ENCODE results near the gene COL5A2.

The COL5A2 gene

DNA sequence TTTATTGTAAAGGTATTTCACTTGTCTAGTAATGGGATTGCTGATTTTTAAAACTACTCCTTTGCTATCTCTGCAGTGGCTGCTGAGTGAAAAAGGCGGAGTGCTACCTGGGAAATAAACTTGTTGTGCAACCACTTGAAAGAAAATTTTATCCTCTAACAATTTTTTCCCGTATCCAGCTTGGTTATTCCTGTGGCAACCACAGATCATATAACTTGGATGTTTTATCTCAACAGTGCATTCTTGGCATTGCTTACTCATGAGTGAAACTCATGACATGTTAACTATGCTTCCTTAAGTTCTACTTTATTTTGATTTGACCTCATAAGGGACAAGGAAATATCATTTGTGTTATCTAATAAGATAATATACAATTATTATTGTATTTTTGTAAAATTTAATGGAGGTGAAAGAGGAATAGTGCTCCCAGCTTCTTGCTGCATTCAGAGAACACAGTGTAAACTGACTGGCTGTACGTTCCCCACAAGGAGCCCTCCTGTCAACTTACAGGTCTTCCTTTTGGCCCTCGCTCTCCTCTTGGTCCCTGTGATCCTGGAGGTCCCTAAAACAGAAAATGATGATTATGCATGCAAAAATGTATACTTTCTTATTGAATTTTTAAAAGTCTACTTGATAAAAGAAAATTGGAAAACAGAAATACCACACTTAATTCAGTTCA, 82.7 kb downstream of the COL5A2 start:
- no peak for DNase-seq

DNA sequence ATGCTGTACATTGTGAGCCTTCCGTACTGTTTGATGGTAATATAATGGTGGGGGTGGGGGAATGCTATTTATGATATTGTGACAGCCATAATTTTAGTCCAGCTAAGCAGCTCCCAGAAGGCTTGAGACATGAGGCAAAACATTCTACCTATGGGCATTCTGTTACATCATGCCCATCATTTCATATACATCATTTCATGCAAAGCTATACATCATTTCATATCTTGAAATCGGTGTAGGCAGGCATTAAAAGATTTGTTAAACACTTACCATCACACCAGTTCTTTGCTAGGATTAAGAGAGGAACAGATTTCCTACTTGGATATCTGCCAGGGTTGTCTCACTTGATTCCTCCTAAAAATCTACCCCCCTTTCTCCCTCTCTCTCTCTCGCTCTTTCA, 84.5 kb downstream of the COL5A2 start:
- DNase-seq, result no peak

DNA sequence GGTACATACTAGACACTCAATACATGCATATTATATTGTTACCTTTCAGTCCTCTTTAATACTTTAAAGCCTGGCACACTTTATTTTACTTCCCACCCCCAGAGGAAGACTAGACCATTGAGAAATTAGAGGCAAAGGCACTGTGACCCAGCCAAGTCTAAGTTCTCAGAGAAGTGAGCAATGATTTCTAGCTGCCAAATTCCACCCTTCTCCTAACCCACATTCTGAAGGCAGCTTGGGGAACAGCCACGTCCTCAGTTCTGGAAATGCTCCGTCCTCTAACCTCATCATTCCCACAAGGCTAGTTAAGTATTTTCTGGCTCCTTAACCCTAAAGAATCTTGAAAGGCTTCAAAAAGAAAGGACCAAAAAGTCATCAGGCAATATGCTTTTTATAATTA, 86.6 kb downstream of the COL5A2 start:
- no peak for DNase-seq

DNA sequence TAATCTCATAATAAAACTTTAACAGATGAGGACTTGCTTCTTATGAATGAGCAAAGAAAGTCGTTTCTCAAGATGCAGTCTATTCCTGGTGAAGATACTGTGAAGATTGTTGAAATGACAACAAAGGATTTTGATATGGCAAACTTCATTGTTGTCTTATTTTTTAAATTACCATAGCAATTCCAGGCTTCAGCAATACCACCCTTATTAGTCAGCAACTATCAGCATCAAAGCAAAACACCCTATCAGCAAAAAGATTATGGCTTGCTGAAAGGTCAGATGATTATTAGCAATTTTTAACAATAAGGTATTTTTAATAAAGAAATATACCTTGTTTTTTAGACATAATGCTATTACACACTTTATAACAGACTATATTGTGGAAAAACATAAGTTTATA, 88.3 kb downstream of the COL5A2 start:
- DNase-seq, result no peak

DNA sequence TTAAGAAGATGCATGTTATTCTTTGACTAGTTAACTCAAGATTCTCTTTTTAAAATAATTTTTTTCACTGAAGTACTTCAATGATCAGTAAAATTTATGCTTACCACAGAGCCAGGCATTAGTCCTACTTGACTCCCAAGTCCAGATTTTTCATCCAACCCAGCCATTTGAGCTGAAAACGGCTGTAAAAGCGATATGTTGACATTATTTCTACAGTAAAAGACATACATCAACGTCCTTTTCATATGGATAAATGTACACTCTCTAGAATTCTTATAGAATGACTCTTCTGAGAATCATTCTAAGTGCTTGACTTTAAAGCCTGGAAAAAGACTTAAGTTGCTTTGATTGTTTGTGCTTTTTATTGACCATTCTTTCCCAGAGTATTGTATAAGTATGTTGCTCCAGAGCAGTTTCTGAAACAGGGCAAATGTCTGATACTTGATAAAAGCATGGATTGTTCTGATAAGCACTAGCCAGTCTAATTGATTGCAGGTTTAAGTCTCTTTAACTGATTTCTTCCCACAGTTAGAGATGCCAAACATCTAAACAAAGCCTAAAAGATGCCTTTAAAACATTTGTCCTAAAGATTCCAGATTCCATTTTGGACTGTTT, 90.9 kb downstream of the COL5A2 start:
- no peak for DNase-seq

DNA sequence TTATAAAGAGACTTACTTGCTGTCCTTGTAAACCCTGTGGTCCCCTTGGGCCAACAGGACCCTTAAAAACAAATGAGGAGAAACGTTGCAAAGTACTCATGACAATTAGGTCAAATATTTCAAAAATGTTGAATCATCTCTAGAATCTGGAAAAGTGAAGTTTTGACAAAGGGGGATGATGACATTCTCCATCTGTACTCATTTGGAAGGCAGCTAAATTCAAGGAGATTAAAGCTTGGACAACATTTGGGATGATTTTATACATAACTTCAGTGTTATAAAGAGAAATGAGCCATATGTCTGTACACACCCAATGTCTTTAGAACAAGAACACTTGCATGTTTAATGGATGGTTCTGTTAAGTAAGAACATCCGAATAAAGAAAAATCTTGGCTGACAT, 92.9 kb downstream of the COL5A2 start:
- DNase-seq, result peak in 1 of 2 donors; percentile 27

DNA sequence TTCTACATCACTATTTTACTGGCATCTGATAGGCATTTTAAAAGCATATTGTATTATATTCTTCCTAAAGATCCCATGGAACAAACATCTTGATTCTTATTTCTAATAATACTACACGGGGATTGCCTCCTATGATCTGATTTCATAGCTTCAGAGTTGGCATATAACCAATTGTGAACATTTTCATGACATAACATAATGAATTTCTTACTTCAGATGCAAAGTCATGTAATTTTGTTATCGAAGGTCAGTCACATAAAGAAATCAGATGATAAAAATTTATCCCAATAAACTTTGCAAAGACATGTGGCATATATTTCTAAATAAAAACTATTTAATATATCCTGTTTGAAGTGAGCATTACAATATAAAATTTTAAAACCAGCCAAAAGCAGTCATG, 93.3 kb downstream of the COL5A2 start:
- DNase-seq, result no peak

DNA sequence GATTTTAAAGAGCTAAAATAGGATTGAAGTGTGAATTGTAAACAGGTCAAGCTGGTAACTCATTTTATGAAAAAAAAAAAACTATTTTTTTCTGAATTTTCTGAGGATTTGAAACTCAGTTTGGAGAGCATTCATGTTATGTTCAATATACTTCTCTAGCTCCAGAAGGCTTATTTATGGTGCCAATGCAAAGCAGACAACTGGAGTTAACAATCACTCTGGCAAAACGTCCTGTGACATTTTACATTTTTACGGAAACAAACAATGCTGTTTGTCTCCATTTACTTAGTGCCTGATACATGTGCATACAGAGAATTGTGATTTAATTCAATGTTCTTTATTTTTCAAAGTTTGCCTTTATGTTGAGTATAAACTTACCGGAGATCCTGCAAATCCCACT, 96.0 kb downstream of the COL5A2 start:
- DNase-seq, result no peak

DNA sequence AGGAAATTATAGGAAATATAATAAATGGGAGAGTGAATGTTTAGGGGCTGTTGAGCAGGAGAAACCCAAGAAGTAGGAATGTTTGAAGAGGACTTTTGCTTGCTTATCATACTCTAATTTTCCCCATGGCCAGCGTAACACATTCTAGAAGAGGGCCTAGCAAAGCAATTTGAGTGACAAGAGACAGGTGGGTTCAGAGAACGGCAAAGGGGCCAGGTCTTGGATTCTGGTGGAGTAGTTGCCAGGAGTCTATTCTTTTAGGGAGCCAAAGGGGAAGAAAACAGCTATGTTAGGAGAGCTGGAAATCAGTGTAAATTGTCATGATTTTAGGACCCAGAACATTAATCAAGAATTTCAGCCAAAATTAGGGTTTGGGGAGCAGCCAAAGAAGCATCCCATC, 96.5 kb downstream of the COL5A2 start:
- DNase-seq, result no peak

DNA sequence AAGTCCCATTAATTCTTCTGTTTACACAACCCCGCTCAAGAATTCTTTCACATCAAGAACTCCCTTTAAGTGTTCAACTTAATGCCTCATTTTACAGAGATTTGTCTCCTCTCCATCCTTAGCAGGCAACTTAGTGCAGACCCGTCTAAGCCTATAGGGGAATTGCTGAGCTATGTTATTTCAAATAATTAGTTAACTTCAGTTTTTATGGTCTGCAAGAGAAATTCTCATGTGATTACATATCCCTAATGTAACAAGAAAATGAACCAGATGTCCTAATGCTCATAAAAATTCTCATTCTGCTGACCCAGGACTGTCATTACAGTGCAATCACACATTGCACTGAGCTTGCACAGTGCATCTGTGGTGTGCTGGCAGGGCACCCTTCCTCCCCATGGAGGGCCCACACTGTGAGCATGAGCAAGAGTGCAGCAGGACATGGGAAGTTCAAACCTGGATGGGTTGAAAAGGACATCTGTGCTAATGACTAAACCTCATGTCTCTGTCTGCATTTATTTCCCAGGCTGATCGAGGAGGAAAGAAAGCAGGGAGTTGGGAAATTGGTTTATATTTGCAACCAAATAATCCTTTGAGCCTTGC, 97.1 kb downstream of the COL5A2 start:
- DNase-seq, result no peak

DNA sequence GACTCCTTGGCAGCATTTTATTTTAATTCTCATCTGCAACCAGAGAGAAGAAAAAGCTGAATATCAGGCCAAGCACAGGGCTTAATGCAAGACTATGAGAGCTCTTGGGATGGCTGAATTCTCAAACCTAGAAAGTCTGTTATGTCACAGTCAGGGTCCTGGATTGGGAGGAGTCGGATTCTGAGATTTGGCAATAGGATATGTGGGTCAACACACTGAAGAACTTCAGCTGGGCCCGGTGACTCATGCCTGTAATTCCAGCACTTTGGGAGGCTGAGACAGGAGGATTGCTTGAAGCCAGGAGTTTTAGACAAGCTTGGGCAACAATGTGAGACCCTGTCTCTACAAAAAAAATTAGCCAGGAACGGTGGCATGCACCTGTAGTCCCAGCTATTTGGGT, 103.0 kb downstream of the COL5A2 start:
- DNase-seq, result no peak

DNA sequence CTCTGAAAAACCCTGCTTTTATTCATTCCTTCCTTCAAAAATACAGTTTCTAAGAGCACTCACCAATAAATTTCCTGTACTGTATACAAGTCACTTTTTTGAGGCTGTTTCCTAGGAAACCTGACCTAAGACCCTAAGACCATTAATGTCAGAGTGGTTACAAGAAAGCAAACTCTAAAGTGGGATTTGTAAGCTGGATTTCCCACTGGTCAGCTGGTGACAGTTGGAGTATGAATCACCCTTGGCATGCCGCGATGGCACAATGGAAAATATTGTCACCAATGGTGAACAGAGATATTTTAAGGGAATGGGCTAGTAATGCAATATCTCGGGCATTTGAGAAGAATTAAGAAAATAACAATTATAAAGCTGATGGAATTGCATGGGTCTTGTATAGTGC, 103.4 kb downstream of the COL5A2 start:
- DNase-seq, result no peak

DNA sequence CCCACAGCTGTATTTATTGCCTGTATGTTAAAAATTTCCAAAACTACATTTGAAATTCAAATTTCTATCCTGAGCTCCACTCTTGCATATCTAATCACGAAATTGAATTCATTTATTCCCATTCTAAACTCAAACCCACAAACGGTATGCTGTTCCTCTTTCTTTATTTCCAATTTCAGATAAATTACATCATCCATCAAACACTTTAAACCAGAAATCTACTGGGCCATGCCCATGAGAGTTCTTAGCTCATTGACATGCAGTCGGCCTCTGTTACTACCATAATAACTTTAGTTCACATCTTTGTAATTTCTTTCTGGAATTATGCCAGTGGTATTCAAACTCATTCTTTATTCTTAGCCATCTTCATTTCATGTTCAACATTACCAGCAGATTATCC, 105.1 kb downstream of the COL5A2 start:
- no peak for DNase-seq

DNA sequence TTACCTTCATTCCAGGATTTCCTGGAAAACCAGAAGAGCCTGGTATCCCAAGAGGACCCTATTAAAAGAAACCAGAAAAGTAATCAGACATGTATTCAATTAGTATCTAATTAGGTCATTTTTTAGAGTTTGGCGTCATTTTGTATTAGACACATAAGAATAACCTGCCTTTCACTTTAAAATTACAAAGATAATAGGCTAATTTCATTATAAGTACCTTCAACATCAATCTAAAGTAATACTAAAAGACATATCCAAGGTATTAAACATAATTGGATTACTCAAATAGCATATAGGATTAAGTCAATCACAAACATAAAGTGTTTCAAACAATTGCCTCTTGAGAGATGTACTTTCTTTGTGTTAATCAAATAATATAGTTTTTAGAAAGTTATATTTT, 107.5 kb downstream of the COL5A2 start:
- DNase-seq, result no peak

DNA sequence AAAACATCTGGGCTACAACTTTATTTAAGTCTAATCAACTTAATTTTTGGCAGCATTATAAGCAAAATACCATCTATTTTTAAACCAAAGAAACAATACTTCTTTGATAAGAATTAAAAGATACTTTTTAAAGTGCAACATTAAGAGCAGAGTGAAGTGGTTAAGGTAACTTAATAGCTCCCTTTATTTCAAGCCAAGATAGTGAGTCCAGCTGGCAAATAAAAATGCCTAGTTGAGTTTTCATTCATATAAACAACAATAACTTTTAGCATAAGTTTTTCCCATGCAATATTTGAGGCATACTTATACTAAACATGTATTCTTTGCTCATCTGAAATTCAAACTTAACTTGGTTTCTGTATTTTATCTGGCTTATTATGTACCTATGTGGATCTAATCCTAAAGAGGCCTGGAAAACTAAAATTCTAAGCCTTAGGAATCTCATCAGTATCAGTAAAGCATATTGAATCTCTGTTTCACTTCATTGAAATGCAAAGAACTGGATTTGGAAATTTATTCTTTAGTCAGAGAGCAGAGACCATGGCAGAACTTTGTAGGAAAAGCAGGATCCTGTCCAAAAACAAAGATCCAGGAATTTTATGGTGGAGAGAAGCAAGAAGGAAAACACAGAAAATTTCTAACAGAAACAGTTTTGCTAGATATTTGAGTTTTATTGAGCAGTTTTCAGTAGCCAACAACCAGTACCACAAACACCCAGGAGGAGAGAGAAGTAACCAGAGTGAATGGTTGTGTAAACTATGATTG, 109.5 kb downstream of the COL5A2 start:
- DNase-seq, result no peak

DNA sequence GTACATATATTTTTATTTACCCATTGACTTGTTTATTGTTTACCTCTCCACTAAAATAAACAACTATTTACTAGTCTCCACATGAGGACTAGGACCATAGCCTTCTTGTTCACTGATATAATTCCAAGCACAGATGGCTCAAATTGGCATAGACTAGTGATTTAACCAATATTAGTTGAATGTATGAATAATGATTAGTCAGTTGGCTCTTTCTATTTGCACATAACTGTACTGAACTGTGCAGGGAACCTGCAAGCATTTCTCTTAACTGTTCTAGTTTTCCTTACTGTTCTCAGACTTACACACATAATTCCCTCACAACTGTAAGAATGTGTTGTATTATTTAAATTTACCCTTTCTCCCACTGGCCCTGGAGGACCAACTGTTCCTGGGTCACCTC, 113.5 kb downstream of the COL5A2 start:
- no peak for DNase-seq

DNA sequence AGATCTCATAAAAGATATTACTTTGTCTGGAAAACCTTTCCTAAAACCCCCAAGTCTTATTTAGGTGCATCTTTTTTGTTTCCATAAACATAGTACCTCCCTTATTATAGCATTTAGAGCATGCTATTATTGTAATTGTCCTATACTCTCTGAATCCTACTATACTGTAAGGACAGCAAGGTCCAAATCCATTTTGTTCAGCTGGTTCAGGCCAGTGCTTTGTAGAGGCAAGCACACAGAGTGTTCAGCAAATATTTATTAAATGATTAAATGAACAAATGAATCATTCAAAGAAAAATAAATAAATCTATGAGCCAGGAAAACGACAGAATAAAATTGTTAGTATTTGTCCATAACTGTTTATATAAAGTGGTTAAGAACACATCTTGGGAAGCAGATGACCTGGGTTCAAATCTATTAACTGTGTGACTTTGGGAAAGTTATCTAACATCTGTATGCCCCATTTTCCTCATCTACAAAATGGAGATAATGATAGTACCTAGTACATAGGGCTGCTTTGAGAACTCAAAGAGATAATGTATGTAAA, 119.4 kb downstream of the COL5A2 start:
- no peak for DNase-seq

DNA sequence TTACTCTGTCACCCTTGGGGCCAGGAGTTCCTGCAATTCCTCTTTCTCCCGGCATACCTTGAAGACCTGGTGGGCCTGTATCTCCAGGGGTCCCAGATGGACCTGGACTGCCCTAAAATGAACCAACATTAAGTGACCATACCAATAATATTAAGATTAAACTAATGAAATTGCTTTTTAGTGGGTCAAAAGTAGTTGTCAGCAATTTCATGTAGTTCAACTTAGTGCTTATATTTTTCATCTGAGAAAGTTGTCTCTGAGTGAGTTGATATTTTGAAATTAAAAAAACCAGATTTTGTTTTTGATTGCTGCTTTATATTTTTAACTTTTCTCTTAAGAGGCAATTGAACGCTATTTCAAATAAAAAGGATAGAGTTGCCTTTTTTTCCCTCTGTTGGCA, 122.2 kb downstream of the COL5A2 start:
- no peak for DNase-seq

DNA sequence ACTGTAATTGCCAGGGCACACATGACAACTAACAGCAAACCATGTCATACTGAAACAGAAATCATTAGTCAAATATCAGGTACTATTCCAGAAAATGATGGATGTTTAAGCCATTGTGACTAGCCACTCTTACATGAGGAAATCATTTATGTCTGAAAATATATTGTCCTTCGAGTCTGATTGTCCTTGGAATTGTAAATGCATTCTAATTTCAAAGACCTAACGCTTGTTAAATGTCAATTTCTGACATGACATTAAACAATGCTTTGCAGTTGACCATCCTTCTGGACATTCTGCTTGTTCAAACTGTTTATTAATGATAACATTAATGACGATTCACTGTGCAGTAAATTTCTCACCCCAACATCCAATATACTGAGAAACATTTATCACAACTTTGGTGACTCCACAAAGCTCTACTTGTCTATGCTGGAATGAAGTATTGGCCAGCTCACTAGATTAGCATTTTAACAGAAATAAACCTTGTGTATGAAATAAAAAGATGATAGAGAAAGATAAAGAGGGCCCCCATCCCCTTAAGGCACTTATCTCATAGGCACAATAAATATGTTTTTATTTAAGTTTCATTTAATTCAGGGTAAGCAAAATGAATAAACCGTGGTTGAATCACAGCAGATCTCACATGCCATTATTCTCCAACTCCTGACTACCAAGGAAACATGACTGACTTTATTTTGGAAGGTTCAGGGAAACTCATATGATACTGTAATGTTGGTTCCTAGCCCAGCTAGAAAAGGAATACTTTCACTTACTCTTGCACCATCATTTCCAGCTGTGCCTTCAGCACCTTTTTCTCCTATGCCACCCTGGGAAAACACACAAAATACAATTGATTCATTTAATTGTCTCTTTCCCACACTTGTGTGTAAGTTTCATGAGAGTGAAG, 123.1 kb downstream of the COL5A2 start:
- DNase-seq, result no peak

DNA sequence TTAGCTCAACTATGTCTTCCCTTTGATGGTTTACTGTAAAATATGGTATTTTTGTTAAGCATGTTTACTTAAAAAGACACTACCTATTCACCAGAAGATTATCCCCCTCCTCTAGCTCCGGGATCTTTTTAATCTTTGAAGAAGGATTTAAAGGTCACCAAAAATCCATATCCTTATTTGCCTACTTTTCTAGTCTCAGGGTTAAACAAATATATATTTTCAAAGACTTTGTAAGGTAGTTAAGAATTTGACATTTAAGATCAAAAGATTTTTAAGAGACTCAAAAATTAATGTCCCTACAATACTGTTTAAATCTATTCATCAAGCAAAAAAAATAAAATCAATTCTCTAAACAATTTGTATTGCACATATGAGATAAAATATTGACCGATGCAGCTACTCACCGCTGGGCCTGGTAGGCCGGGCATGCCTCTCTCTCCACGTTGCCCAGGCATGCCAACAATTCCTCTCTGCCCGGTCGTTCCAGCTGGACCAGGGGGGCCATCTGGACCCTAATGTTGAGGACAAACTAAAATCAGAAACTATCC, 129.3 kb downstream of the COL5A2 start:
- DNase-seq, result no peak

DNA sequence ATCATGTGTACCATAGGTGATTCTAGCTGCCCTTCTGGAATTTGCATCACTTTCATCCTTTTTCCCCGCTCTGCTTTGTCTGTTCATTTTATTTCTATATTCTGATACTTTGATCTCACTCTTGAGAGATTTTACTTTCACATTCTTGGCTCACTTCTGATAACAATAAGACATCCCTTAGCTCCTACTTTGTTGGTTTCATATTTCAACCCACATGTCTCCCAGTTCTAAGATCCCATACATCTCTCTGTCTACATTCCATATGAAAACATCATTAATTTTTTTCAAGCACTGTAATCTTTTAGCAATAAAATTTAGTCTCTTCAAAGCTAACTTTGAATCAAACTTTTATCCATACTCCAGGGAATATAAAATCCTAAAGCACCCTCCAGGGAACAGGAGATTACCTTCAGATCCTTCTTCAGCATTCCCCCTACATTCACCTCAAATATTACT, 129.8 kb downstream of the COL5A2 start:
- no peak for DNase-seq

DNA sequence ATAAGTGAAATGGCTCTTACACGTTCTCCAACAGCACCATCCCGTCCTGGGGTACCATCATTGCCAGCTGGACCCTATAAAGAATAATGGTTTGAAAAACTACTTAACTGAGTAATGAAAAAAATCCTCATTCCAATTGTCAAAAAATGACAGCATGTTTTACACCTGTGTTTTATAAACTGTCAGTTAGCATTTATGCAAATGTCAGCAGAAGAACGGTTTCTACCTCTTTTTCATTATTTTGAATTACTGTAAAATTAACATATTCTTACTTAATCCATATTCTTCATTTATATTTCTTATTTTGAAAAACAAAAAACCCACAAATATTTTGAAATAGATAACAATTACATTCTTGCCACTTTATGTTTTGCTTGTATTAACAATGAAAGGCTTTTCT, 131.4 kb downstream of the COL5A2 start:
- DNase-seq, result no peak

Measured in hippocampal formation (tissue), 2 donors.